Body of pancreas (tissue), 4 donors: Measurements from ENCODE around the gene USP27X. TPM values are rescaled to one million over a fixed set of nuclear protein-coding genes. Genes with fewer than 3 reads are reported as not detected.
A peak's percentile ranks its signal among the peaks of the same experiment; 100 is the strongest.

ENCODE experiments used
- ATAC-seq: fragments of 150-250 bp; one replicate; pipeline ENCODE4 v1.9.1; 2016
- DNase-seq, 4 donors: peaks; one replicate each; pipeline ENCODE4 v3.0.0-alpha.2; 2019
- H3K27ac ChIP-seq, 4 donors: fragments of 200-600 bp; sonication (generic); 1 replicate in 3 of 4; 2 replicates in 1 of 4; pipeline versions ENCODE4 v1.5.1 to v1.6.1; 2016 to 2019; ENCODE audit warnings: mild to moderate bottlenecking in 1 of 4, mixed read lengths in 1 of 4, moderate library complexity in 1 of 4
- H3K27me3 ChIP-seq, 2 donors: fragments of 200-600 bp; sonication (generic); one replicate each; pipeline ENCODE4 v1.6.0; 2016; ENCODE audit warnings: mild to moderate bottlenecking in 1 of 2
- H3K36me3 ChIP-seq, 2 donors: fragments of 200-600 bp; sonication (generic); replicated peaks in 1 of 2; 2 replicates each; pipeline ENCODE4 v1.5.1; 2016; ENCODE audit warnings: low read depth in 2 of 2; ENCODE audit not compliant: insufficient read depth in 1 of 2
- H3K4me1 ChIP-seq: fragments of 200-600 bp; sonication (generic); one replicate; pipeline ENCODE4 v1.6.0; 2016
- H3K4me3 ChIP-seq, 2 donors: fragments of 200-600 bp; sonication (generic); 1 replicate in 1 of 2; 2 replicates in 1 of 2; pipeline ENCODE4 v1.5.1; 2016 to 2019
- H3K9me3 ChIP-seq, 3 donors: fragments of 200-600 bp; sonication (generic); 1 replicate in 2 of 3; 2 replicates in 1 of 3; pipeline ENCODE4 v1.5.1; 2016
- POLR2A ChIP-seq, 3 donors: fragments of 450-650 bp; IDR thresholded peaks; one replicate each; pipeline ENCODE4 v1.6.1; 2016; ENCODE audit warnings: antibody characterized with exemption in 3 of 3, mild to moderate bottlenecking in 2 of 3
- WGBS, 2 donors: methylation state at CpG; one replicate each; pipeline ENCODE4 v1.1.5; 2017; 5-methylcytosine and 5-hydroxymethylcytosine counted together
- intact Hi-C: fragments of 100-400 bp; cut with DNase I; formaldehyde crosslinking; loops from one replicate; pipeline ENCODE4 v1.15.1; 2023
- total RNA-seq, 2 donors: library from RNA; depleted of rRNA; stranded (reverse); fragments of >200 nt; gene quantifications; one replicate each; pipeline ENCODE4 v1.1.0, GENCODE V29; 2016
- TF ChIP-seq, protein P1 (sequence below), 7 experiments: fragments of 450-650 bp in 4 of 7; fragments of 200-600 bp in 3 of 7; sonication (generic) in 3 of 7; IDR thresholded peaks; one replicate each; pipeline ENCODE4 v1.5.1; 2016 to 2019; ENCODE audit warnings: antibody characterized with exemption in 7 of 7

Gene USP27X
- total RNA-seq, 2 donors from 2014 or later, result 0.99 to 1.3 TPM

DNA sequence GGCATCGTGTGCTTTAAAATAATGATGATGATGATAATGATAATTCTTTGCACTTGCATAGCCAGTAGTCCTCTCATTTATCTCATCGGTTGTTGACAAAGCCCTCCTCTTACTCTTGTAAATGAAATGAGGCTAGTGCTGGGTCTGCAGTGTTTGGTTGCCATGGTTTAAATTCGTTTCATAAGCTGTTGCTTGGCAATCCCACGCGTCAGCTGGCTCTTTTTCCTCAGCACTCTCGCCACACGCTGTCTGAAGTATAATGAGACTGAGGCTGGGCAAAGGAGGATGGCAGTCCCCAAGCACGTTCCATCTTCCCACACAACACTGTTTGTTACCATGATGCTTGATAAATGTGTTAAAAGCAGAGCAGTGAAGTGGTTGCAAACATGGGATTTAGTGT is 34.7 kb upstream of the USP27X start:
- no peaks in the 10 kb centered on the region for H3K36me3 ChIP-seq
- TF ChIP-seq, protein P1, sequence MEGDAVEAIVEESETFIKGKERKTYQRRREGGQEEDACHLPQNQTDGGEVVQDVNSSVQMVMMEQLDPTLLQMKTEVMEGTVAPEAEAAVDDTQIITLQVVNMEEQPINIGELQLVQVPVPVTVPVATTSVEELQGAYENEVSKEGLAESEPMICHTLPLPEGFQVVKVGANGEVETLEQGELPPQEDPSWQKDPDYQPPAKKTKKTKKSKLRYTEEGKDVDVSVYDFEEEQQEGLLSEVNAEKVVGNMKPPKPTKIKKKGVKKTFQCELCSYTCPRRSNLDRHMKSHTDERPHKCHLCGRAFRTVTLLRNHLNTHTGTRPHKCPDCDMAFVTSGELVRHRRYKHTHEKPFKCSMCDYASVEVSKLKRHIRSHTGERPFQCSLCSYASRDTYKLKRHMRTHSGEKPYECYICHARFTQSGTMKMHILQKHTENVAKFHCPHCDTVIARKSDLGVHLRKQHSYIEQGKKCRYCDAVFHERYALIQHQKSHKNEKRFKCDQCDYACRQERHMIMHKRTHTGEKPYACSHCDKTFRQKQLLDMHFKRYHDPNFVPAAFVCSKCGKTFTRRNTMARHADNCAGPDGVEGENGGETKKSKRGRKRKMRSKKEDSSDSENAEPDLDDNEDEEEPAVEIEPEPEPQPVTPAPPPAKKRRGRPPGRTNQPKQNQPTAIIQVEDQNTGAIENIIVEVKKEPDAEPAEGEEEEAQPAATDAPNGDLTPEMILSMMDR (IDR thresholded peaks at IDR 0.05), result no peak
- no peak for TF ChIP-seq POLR2A (IDR thresholded peaks at IDR 0.05)
- no peaks in the 10 kb centered on the region for H3K9me3 ChIP-seq
- H3K27ac ChIP-seq, result no peak overlapping the region
- intact Hi-C loops, result no loop called here
- H3K27me3 ChIP-seq, result no peaks in the 10 kb centered on the region
- no peak overlapping the region for H3K4me3 ChIP-seq
- 42 to 45% methylated on average over 8 of the region's 8 CpGs for WGBS, 2 donors
- ATAC-seq, result no peak
- DNase-seq, result peak in 2 of 4 donors; percentile 20 to 26
- H3K4me1 ChIP-seq, result no peaks in the 10 kb centered on the region

DNA sequence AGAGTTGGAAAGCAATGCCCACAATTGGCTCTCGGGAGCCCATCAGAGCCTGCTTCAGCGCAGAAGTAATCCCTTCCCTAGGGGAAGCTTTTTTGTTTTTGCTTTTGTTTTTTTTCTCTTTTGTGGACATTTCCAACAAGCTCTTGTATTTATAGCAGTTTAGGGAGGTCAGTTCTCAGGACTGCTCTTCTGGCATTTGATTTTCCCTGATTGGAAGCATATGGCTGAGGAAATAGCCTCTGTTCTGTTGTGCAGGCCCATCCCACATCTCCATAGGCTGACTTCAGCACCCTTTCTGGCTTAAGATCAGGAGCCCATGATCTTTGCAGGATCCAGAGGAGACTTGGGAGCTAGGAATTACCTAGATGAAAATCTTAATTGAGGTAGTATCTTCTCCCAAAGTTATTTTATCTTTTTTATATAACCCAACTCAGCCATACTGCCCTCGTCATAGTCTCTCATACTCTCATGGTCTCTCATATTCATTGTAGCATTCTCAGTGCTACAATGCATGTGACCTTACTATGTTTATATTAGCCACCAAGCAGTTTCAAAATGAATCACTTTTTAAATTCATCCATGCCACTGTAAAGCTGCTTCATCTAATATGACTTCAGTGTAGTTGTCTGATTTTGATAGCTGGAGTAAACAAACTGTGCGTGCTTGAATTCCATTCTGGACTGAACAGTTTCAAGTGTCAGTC is 33.4 kb upstream of the USP27X start:
- Histone ChIP-seq H3K9me3 (no peaks in the 10 kb centered on the region), H3K36me3 (no peaks in the 10 kb centered on the region), H3K4me1 (no peaks in the 10 kb centered on the region), H3K27me3 (no peaks in the 10 kb centered on the region), H3K4me3 (no peak overlapping the region), H3K27ac (no peak overlapping the region)
- WGBS, 2 donors, result 86 to 89% methylated on average over 4 of the region's 4 CpGs
- ATAC-seq (no peak), DNase-seq (no peak)
- TF ChIP-seq, protein P1 (IDR thresholded peaks at IDR 0.05), result no peak
- no peak for TF ChIP-seq POLR2A (IDR thresholded peaks at IDR 0.05)
- intact Hi-C loops, result no loop called here

DNA sequence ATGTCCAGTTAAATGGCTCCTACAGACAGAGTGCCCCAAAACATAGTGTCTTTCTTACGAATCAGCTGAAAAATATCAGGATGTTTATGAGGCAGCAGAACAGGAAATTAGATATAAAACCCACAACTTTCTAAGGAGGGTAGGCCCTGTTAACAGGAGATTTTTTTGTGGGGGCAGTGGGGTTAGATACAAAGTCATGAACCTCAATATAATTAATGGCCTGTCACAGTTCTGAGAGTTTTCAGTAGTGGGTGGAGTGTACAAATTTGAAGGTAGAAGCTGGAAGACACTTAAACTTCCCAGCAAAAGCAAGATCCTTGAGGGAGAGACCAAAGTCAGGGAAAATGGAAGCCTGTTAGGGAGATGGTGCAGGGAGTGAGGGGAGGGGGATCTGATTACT is 32.8 kb upstream of the USP27X start:
- TF ChIP-seq, protein P1 (IDR thresholded peaks at IDR 0.05), result no peak
- TF ChIP-seq POLR2A (IDR thresholded peaks at IDR 0.05), result no peak
- ATAC-seq (no peak), DNase-seq (no peak)
- 63 to 79% methylated on average over 1 of the region's 1 CpG for WGBS, 2 donors
- Histone ChIP-seq H3K36me3 (no peaks in the 10 kb centered on the region), H3K4me3 (no peak overlapping the region), H3K4me1 (no peaks in the 10 kb centered on the region), H3K27ac (no peak overlapping the region), H3K9me3 (no peaks in the 10 kb centered on the region), H3K27me3 (no peaks in the 10 kb centered on the region)
- intact Hi-C loops, result no loop called here

DNA sequence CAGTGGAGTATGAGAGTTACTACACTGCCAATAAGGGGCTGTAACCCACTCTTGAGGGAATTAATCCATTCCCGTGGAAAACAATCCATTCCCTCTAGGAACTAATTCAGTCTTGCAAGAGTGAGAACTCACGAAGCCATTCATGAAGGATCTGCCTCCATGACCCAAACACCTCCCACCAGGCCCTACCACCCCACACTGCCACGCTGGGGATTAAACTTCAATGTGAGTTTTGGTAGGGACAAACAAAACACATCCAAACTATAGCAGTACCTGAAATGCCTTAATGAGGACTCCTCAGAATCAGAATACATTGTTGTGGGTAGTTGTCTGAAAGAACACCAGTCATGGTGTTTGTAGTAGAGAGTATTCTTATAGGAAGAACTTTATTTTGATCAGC is 31.0 kb upstream of the USP27X start:
- TF ChIP-seq, protein P1 (IDR thresholded peaks at IDR 0.05), result no peak
- no peak for TF ChIP-seq POLR2A (IDR thresholded peaks at IDR 0.05)
- no peaks in the 10 kb centered on the region for H3K27me3 ChIP-seq
- intact Hi-C loops, result no loop called here
- no peaks in the 10 kb centered on the region for H3K36me3 ChIP-seq
- no peak overlapping the region for H3K4me3 ChIP-seq
- WGBS, 2 donors, result 71 to 77% methylated on average over 2 to 3 of the region's 3 CpGs
- H3K9me3 ChIP-seq, result no peaks in the 10 kb centered on the region
- ATAC-seq, result no peak
- no peaks in the 10 kb centered on the region for H3K4me1 ChIP-seq
- H3K27ac ChIP-seq, result no peak overlapping the region
- DNase-seq, result no peak

DNA sequence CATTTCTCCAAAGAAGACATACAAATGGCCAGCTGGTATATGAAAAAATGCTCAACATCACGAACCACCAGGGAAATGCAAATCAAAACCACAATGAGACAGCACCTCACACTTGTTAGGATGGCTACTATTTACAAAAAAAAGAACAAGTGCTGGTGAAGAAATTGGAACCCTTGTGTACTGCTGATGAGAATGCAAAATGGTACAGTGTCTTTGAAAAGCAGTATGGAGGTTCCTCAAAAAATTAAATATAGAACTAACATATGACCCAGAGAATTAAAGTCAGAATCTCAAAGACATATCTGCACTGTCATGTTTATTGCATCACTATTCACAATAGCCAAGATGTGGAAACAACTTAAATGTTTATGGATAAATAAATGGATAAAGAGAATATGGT is 29.3 kb upstream of the USP27X start:
- TF ChIP-seq, protein P1 (IDR thresholded peaks at IDR 0.05), result no peak
- TF ChIP-seq POLR2A (IDR thresholded peaks at IDR 0.05), result no peak

More for the DNA sequence above, 29.3 kb upstream of the USP27X start:
- H3K36me3 ChIP-seq, result no peaks in the 10 kb centered on the region
- intact Hi-C loops, result no loop called here
- WGBS, 2 donors, result 55 to 86% methylated on average over 1 of the region's 1 CpG
- ATAC-seq (no peak), DNase-seq (no peak)
- no peaks in the 10 kb centered on the region for H3K9me3 ChIP-seq
- no peak overlapping the region for H3K27ac ChIP-seq
- no peaks in the 10 kb centered on the region for H3K27me3 ChIP-seq
- no peaks in the 10 kb centered on the region for H3K4me1 ChIP-seq
- H3K4me3 ChIP-seq, result no peak overlapping the region
